ENCODE results near the gene DENND2A.
"Not testable (repeated sequence)": the region's sequence is repeated elsewhere in the genome, so short reads cannot be mapped to it uniquely, and the experiment has no call there.

DENND2A gene

GRCh38 chr7:140540136-140540777 is 100.4 kb downstream of the DENND2A start:
- DNase-seq: no peak

- DNase-seq: no peak
These were observed 101.2 kb downstream of the DENND2A start for GRCh38 chr7:140539461-140539860.

GRCh38 chr7:140537750-140538482 is 102.7 kb downstream of the DENND2A start:
- DNase-seq: no peak

- no peak for DNase-seq
These were observed 105.9 kb downstream of the DENND2A start for GRCh38 chr7:140534743-140535142.

GRCh38 chr7:140533394-140533872 is 107.2 kb downstream of the DENND2A start:
- no peak for DNase-seq

- DNase-seq: not testable (repeated sequence)
These were observed 111.2 kb downstream of the DENND2A start for GRCh38 chr7:140529428-140529827.

GRCh38 chr7:140526787-140527664 is 113.6 kb downstream of the DENND2A start:
- no peak for DNase-seq

GRCh38 chr7:140526214-140526613 is 114.4 kb downstream of the DENND2A start:
- no peak for DNase-seq

- DNase-seq: no peak
These were observed 114.9 kb downstream of the DENND2A start for GRCh38 chr7:140525743-140526142.

- DNase-seq: no peak
These were observed 119.2 kb downstream of the DENND2A start for GRCh38 chr7:140521421-140521820.

- no peak for DNase-seq
These were observed 121.6 kb downstream of the DENND2A start for GRCh38 chr7:140519007-140519399.

- DNase-seq: no peak
These were observed 122.1 kb downstream of the DENND2A start for GRCh38 chr7:140518370-140519006.

- DNase-seq: peak; percentile 56
These were observed 122.9 kb downstream of the DENND2A start for GRCh38 chr7:140517546-140518369.

- no peak for DNase-seq
These were observed 128.2 kb downstream of the DENND2A start for GRCh38 chr7:140512317-140513000.

- no peak for DNase-seq
These were observed 130.8 kb downstream of the DENND2A start for GRCh38 chr7:140509789-140510188.

- not testable (repeated sequence) for DNase-seq
These were observed 133.1 kb downstream of the DENND2A start for GRCh38 chr7:140507556-140507955.

- no peak for DNase-seq
These were observed 133.7 kb downstream of the DENND2A start for GRCh38 chr7:140506788-140507464.

GRCh38 chr7:140501966-140502365 is 138.6 kb downstream of the DENND2A start:
- DNase-seq: no peak

GRCh38 chr7:140497807-140498206 is 142.8 kb downstream of the DENND2A start:
- DNase-seq: not testable (repeated sequence)

GRCh38 chr7:140497241-140497769 is 143.3 kb downstream of the DENND2A start:
- DNase-seq: no peak

Data from NK-92 treated with Interleukin-12 subunit alpha and Interleukin-12 subunit beta, amount 100 ng/mL, for 24 hours (cell line).